H1 (cell line): ENCODE data around the gene ADM5. TPM values are rescaled to one million over a fixed set of nuclear protein-coding genes. Genes with fewer than 3 reads are reported as not detected.

ENCODE experiments used
- CBX5 ChIP-seq: fragments of 300-800, 300-1000 bp; sonication (generic); IDR thresholded peaks from 2 replicates; pipeline ENCODE4 v1.7.1; 2016; ENCODE audit warnings: antibody characterized with exemption, low read length, low read depth
- CBX8 ChIP-seq: fragments of 300-800, 300-1000 bp; sonication (generic); IDR thresholded peaks from 2 replicates; pipeline ENCODE4 v1.7.1; 2016; ENCODE audit warnings: low read depth, low read length, borderline replicate concordance
- CHD1 ChIP-seq: IDR thresholded peaks from 2 replicates; pipeline ENCODE4 v1.6.1; 2012; ENCODE audit warnings: low read depth, low read length, improper control_type of control experiment
- CHD7 ChIP-seq: fragments of 300-600 bp; sonication (generic); IDR thresholded peaks from 2 replicates; pipeline ENCODE4 v1.7.1; 2012; ENCODE audit warnings: low read length, moderate library complexity, mild to moderate bottlenecking, inconsistent platforms; ENCODE audit not compliant: insufficient replicate concordance
- KDM4A ChIP-seq: IDR thresholded peaks from one replicate; pipeline ENCODE4 v1.7.1; 2012; ENCODE audit warnings: low read depth, mild to moderate bottlenecking, moderate library complexity, low read length, inconsistent platforms; ENCODE audit not compliant: severe bottlenecking
- SIX5 ChIP-seq: IDR thresholded peaks from 2 replicates; pipeline ENCODE4 v1.6.1; 2011; ENCODE audit warnings: mild to moderate bottlenecking, low read depth, low read length
- SP4 ChIP-seq: IDR thresholded peaks from 2 replicates; pipeline ENCODE4 v1.6.1; 2012; ENCODE audit warnings: low read length, inconsistent platforms
- polyA plus RNA-seq, 7 experiments: library from polyadenylated mRNA; depleted of rRNA in 3 of 7; stranded (reverse) in 5 of 7; unstranded in 2 of 7; fragments of >200 nt in 5 of 7; fragments of 200-250 nt in 2 of 7; gene quantifications; 1 replicate in 5 of 7; 2 replicates in 1 of 7; 4 replicates in 1 of 7; pipeline versions ENCODE4 v1.2.1 to v1.2.3, GENCODE V29; 2011 to 2013; ENCODE audit warnings: missing spikeins in 2 of 7, mixed read lengths in 2 of 7
- total RNA-seq: library from RNA; stranded (reverse); fragmentation: NEBNext Ultra II Directional; extraction: Animal tissue kit (Norgen Biotek cat#: 25700); gene quantifications from 2 replicates; pipeline ENCODE4 v1.2.1, GENCODE V29; 2021

Gene ADM5
- total and polyA plus RNA-seq, 2 of the 8 experiments (the other 6 are each of a cell fraction or from before 2014, with no cell fraction given) = 2.5 to 2.6 TPM

GRCh38 chr19:49700563-49700962 is 11.2 kb downstream of the ADM5 start (continued):
- no peak for TF ChIP-seq KDM4A
- TF ChIP-seq CBX8 = no peak
- no peak for TF ChIP-seq CHD1
- no peak for TF ChIP-seq CHD7
- no peak for TF ChIP-seq SIX5
- no peak for TF ChIP-seq SP4
- no peak for TF ChIP-seq CBX5
